Lung (tissue), 12 donors: ENCODE results near the gene ARID1B. TPM values are rescaled to one million over a fixed set of nuclear protein-coding genes. Genes with fewer than 3 reads are reported as not detected.

Experiments
- ATAC-seq: fragments of 200-7000 bp; cut with Tn5 transposase; one replicate; pipeline ENCODE4 v1.9.1; 2020; ENCODE audit warnings: moderate number of reproducible peaks; ENCODE audit not compliant: insufficient read depth, low FRiP score
- DNase-seq, 3 donors: peaks; one replicate each; pipeline ENCODE4 v3.0.0-alpha.2; 2013 to 2017
- H3K27ac ChIP-seq, 2 donors: one replicate each; pipeline ENCODE4 v1.5.1; 2013; ENCODE audit warnings: mild to moderate bottlenecking in 2 of 2, moderate library complexity in 2 of 2, control low read depth in 1 of 2, inconsistent platforms in 1 of 2, low read depth in 1 of 2, low read length in 1 of 2
- H3K27me3 ChIP-seq, 3 donors: one replicate each; pipeline ENCODE4 v1.5.1; 2013; ENCODE audit warnings: low read length in 2 of 3; ENCODE audit not compliant: control insufficient read depth in 3 of 3, insufficient read depth in 3 of 3
- H3K36me3 ChIP-seq, 4 donors: one replicate each; pipeline ENCODE4 v1.5.1; 2013; ENCODE audit warnings: low read length in 4 of 4, mild to moderate bottlenecking in 1 of 4, moderate library complexity in 1 of 4; ENCODE audit not compliant: control insufficient read depth in 4 of 4, insufficient read depth in 4 of 4
- H3K4me1 ChIP-seq, 5 donors: one replicate each; pipeline ENCODE4 v1.5.1; 2013; ENCODE audit warnings: low read length in 5 of 5, mild to moderate bottlenecking in 2 of 5, moderate library complexity in 1 of 5; ENCODE audit not compliant: control insufficient read depth in 5 of 5, insufficient read depth in 5 of 5
- H3K4me3 ChIP-seq: one replicate; pipeline ENCODE4 v1.5.1; 2013; ENCODE audit warnings: mild to moderate bottlenecking, control low read depth, moderate library complexity
- H3K9ac ChIP-seq, 2 donors: one replicate each; pipeline ENCODE4 v1.5.1; 2013; ENCODE audit warnings: low read length in 2 of 2, control low read depth in 1 of 2; ENCODE audit not compliant: insufficient read depth in 1 of 2
- H3K9me3 ChIP-seq, 4 donors: one replicate each; pipeline ENCODE4 v1.5.1; 2013; ENCODE audit warnings: low read length in 3 of 4, mild to moderate bottlenecking in 1 of 4, moderate library complexity in 1 of 4; ENCODE audit not compliant: control insufficient read depth in 4 of 4, insufficient read depth in 3 of 4
- WGBS, 2 donors: extraction: QIAGEN DNeasy Blood & Tissue Kit; methylation state at CpG; one replicate each; pipeline ENCODE4 v1.1.7; 2013; 5-methylcytosine and 5-hydroxymethylcytosine counted together
- polyA plus RNA-seq, 2 donors: library from polyadenylated mRNA; stranded (reverse); fragments of 200-250 nt; gene quantifications; one replicate each; pipeline ENCODE4 v1.2.1, GENCODE V29; 2013
- total RNA-seq, 2 donors: library from RNA; depleted of rRNA in 1 of 2; stranded (reverse); fragments of >200 nt in 1 of 2; gene quantifications; one replicate each; pipeline ENCODE4 v1.2.1, GENCODE V29; 2014 to 2021
- TF ChIP-seq, protein P1 (sequence below): IDR thresholded peaks from 2 replicates; pipeline ENCODE4 v1.5.1; 2012; ENCODE audit warnings: mild to moderate bottlenecking; ENCODE audit errors: control extremely low read depth, extremely low read depth
- donor health status: control.
- donor health status: control.
- donor health status: Bipolar disorder and iron deficiency.
- donor health status: healthy.
- donor health status: DM: yes; HTN: yes; CAD: no.

Gene ARID1B
- total and polyA plus RNA-seq, 4 donors: 10.5 to 239 (median 50.9) TPM

DNA sequence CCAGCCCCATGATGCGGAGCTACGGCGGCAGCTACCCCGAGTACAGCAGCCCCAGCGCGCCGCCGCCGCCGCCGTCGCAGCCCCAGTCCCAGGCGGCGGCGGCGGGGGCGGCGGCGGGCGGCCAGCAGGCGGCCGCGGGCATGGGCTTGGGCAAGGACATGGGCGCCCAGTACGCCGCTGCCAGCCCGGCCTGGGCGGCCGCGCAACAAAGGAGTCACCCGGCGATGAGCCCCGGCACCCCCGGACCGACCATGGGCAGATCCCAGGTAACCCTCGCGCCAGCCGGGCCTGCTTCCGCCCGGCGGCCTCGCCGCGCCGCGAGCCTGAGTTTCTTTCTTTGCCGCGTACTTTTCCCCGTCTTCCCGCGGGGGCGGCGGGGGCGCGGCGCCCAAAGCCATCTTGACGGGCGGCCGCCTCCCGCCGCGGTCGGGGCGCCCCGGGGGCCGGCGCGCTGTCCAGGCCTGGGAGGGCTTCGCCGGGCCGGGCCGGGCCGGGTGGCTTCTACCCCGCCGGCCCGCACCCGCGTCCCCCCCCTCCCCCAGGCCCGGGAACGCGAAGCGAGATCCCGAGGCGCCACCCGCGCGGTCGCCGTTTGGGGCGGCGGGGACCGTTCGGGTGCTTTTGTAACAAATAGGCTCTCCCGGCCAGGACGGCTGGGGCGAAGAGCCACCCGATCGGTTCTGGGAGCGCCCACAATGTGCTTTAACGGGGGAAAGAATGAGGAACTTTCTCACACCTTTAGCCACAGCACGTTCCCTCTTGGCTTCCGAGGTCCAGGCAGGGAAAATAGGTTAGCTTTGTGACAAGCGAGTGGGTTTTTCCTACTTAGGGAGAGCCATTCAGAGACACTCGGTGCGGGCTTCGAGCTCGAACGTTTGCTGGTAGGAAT, 2.3 kb downstream of the ARID1B start:
- H3K36me3 ChIP-seq: peaks cover 0 to 1% (median 0%) of the 10 kb centered on the region in 4 donors
- DNase-seq: peak; percentile 23 to 49 (median 43)
- WGBS, 2 donors: 1% methylated on average over 60 to 108 of the region's 108 CpGs
- H3K27ac ChIP-seq: peak overlapping the region; percentile 100
- peak; percentile 28 for ATAC-seq
- H3K9ac ChIP-seq: peak overlapping the region; percentile 42 to 82
- no peaks in the 10 kb centered on the region for H3K27me3 ChIP-seq
- no peaks in the 10 kb centered on the region for H3K9me3 ChIP-seq
- H3K4me1 ChIP-seq: peaks cover 3 to 44% (median 4%) of the 10 kb centered on the region in 5 donors
- H3K4me3 ChIP-seq: peak overlapping the region; percentile 98
- TF ChIP-seq, protein P1, sequence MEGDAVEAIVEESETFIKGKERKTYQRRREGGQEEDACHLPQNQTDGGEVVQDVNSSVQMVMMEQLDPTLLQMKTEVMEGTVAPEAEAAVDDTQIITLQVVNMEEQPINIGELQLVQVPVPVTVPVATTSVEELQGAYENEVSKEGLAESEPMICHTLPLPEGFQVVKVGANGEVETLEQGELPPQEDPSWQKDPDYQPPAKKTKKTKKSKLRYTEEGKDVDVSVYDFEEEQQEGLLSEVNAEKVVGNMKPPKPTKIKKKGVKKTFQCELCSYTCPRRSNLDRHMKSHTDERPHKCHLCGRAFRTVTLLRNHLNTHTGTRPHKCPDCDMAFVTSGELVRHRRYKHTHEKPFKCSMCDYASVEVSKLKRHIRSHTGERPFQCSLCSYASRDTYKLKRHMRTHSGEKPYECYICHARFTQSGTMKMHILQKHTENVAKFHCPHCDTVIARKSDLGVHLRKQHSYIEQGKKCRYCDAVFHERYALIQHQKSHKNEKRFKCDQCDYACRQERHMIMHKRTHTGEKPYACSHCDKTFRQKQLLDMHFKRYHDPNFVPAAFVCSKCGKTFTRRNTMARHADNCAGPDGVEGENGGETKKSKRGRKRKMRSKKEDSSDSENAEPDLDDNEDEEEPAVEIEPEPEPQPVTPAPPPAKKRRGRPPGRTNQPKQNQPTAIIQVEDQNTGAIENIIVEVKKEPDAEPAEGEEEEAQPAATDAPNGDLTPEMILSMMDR: no peak

DNA sequence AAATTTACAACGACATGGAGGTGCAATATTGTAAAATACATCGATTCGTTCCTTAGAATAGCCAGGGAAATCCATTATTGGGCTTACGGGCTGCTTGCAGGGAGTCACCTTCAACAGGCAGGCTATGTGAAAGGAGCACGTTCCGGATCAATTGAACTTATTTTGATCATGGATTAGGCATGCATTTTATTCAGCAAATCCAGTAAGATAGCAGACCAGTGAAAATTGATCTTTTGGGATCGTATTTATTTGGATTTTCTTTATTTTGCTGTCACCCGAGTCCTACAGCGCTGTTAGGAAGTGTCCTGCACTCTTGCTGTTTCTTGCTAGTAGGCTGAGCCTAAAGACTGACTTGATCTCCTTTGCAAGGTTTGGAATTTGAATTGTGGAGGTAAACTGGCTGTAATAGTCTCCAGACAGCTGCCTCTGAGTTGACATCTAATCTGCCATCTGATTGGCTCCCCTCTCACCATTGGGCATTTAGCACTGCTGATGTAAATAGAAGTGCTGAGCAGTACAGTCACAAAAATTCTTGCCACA, 3.0 kb downstream of the ARID1B start:
- ATAC-seq (peak; percentile 45), DNase-seq (peak; percentile 62 to 89 (median 85))
- WGBS, 2 donors: 0 to 1% methylated on average over 9 of the region's 9 CpGs
- no peaks in the 10 kb centered on the region for H3K27me3 ChIP-seq
- peaks cover 0 to 2% (median under 1%) of the 10 kb centered on the region in 4 donors for H3K36me3 ChIP-seq
- peak overlapping the region; percentile 42 to 82 for H3K9ac ChIP-seq
- H3K27ac ChIP-seq: peak overlapping the region; percentile 100
- H3K4me1 ChIP-seq: peaks cover 0 to 37% (median 5%) of the 10 kb centered on the region in 5 donors
- TF ChIP-seq, protein P1: no peak
- peak overlapping the region; percentile 98 for H3K4me3 ChIP-seq
- no peaks in the 10 kb centered on the region for H3K9me3 ChIP-seq

DNA sequence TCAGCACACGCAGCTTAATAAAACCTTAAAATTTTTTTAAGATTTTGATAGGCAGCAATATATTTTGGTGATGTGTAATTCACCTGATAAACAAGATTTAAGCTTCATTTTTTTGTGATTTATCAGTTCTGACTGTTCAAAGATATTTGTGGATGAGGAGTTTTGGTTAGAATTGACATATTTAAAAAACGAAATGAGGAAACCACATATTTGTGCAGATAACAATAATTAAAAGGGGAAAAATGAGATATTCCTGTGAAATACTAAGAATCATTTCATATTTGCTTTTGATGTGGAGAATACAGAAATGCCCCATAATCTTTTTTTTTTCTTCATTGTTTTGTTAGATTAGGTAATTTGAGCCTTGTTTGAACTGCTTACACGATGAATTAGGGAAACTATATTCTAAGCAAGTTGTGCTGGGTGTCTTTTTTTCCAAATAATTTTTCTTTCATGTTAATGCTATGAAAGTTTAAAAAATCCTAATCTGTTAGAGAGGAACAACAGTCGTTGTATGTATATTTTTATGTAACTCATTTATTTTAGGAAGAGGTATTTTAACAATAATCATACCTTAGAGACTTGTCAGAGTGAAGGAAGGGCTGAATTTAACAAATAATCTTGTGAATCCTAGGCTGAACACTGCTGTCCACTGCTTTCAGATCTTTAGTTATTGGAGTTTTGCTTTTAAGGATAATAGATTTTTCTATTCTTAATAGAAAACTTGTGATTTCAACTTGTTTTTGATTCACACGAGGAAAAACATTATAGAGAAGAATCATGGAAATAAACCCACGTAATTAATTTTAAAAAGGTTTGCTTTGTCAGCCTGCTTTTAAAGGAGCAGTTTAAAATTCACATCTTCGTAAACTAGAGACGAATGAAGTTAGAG, 4.0 kb downstream of the ARID1B start:
- 11% methylated on average over 8 of the region's 8 CpGs for WGBS, 2 donors
- Histone ChIP-seq H3K9me3 (no peaks in the 10 kb centered on the region), H3K4me1 (peaks cover 0 to 29% (median 5%) of the 10 kb centered on the region in 5 donors), H3K36me3 (peaks cover 0 to 5% (median under 1%) of the 10 kb centered on the region in 4 donors), H3K27ac (no peak overlapping the region), H3K9ac (peak overlapping the region in 1 of 2 donors; percentile 82), H3K4me3 (no peak overlapping the region), H3K27me3 (no peaks in the 10 kb centered on the region)
- DNase-seq (peak in 1 of 3 donors; percentile 34), ATAC-seq (no peak)
- TF ChIP-seq, protein P1: no peak
